ENCODE results near the gene PCOLCE2. TPM values are rescaled to one million over a fixed set of nuclear protein-coding genes. Genes with fewer than 3 reads are reported as not detected.

Gene PCOLCE2
- total RNA-seq, 3 donors from 2014 or later = 30.2 to 178 (median 36.0) TPM

DNA sequence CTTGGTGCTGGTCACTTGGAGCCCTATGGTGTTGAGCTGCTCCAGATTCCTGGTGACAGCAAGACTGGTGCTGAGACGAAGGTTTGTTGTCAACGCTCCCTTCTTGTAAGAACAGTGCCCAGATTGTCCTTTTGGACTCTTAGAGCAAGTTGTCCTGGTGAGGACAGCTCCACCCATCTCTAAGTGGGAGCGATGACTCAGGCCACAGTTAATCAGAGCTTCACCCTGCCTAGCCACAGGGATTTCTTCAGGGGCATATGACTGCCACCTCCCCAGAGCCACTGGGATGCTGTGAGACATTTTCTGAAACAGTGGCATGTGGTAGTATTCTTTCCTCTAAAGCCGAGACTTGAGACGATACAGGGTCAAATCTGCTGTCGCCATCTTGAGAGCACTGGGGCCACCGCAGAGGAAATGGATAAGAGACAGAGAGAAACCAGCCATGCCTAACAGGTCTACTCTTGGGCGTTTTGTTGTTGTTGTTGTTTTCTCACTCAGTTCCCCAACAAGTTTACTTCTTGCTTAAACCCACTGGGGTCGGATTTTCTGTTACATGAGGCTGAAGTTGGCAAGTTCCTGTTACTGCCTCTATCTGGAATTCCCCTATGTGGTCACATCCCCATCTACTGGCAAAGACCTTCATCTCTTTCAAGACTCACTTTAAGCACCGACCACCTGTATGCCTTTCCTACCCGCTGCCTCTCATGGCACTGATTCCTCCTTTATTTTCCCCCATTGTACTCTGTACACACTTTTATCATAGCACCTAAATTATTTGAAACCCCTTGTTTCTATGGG is 16.0 kb upstream of the PCOLCE2 start:
- Histone ChIP-seq H3K4me3 (no peak overlapping the region), H3K27me3 (peaks cover 0 to 5% of the 10 kb centered on the region in 2 donors), H3K4me1 (no peaks in the 10 kb centered on the region), H3K36me3 (no peaks in the 10 kb centered on the region), H3K9me3 (no peaks in the 10 kb centered on the region), H3K27ac (no peak overlapping the region)
- intact Hi-C loops (cut with DNase I; ENCODE audit: low total_unique reads) = no loop called here
- no peak for DNase-seq (ENCODE audit: low spot score in 2 of 2)
- no peak for TF ChIP-seq POLR2A (IDR thresholded peaks at IDR 0.05)
- TF ChIP-seq POLR2AphosphoS5 (IDR thresholded peaks at IDR 0.05) = no peak
- TF ChIP-seq, protein P1, sequence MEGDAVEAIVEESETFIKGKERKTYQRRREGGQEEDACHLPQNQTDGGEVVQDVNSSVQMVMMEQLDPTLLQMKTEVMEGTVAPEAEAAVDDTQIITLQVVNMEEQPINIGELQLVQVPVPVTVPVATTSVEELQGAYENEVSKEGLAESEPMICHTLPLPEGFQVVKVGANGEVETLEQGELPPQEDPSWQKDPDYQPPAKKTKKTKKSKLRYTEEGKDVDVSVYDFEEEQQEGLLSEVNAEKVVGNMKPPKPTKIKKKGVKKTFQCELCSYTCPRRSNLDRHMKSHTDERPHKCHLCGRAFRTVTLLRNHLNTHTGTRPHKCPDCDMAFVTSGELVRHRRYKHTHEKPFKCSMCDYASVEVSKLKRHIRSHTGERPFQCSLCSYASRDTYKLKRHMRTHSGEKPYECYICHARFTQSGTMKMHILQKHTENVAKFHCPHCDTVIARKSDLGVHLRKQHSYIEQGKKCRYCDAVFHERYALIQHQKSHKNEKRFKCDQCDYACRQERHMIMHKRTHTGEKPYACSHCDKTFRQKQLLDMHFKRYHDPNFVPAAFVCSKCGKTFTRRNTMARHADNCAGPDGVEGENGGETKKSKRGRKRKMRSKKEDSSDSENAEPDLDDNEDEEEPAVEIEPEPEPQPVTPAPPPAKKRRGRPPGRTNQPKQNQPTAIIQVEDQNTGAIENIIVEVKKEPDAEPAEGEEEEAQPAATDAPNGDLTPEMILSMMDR (IDR thresholded peaks at IDR 0.05) = no peak

GRCh38 chr3:142902356-142902755 is 13.5 kb upstream of the PCOLCE2 start:
- Histone ChIP-seq H3K27ac (no peak overlapping the region), H3K36me3 (no peaks in the 10 kb centered on the region), H3K4me3 (no peak overlapping the region), H3K4me1 (no peaks in the 10 kb centered on the region), H3K27me3 (no peaks in the 10 kb centered on the region), H3K9me3 (no peaks in the 10 kb centered on the region)
- intact Hi-C loops (cut with DNase I; ENCODE audit: low total_unique reads) = no loop called here
- no peak for DNase-seq (ENCODE audit: low spot score in 2 of 2)
- TF ChIP-seq, protein P1 (IDR thresholded peaks at IDR 0.05) = no peak
- TF ChIP-seq POLR2A (IDR thresholded peaks at IDR 0.05) (no peak), POLR2AphosphoS5 (IDR thresholded peaks at IDR 0.05) (no peak)

DNA sequence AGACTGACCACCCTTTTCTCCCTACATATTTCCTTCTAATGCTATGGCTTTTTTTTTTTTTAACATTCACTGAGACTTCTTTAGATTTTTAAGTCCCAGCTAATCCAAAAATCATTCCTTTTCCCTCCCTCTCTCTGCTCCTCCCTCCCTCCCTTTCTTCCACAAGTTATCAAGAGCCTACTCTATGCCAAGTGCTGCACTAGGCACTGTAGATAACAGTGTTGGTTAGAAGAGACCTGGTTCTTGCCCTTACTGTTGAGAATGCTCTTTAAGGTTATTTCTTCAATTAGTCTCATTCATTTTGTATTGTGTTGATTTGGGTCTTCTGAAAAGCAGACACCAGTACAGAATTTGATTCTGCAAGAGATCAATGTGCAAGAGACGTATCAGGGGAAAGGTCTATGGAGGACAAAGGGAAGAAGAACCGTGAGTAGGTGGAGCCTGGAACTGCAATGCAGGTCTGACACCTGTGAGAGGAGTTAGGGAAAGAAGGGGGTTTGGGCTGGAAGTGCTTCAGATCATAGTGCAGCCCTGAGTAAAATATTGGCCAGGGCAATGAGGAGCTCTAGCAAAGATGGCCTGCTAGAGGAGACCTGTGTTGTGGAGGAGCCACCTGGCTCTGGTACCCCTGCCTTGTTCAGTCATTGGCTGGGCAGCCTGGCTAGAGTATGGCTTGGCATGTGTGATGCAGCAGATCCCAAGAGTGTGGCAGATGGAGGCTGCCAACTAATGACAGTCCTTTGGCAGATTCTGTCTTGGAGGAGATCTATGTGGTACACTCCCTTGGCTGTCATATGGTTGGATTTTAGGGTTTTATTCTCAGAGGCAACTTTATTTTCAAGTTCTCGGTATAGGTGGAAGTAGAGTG is 9.7 kb upstream of the PCOLCE2 start:
- Histone ChIP-seq H3K9me3 (no peaks in the 10 kb centered on the region), H3K27ac (no peak overlapping the region), H3K4me1 (no peaks in the 10 kb centered on the region), H3K4me3 (no peak overlapping the region), H3K36me3 (no peaks in the 10 kb centered on the region), H3K27me3 (no peaks in the 10 kb centered on the region)
- DNase-seq (ENCODE audit: low spot score in 2 of 2) = no peak
- TF ChIP-seq POLR2A (IDR thresholded peaks at IDR 0.05) (no peak), POLR2AphosphoS5 (IDR thresholded peaks at IDR 0.05) (no peak)
- TF ChIP-seq, protein P1 (IDR thresholded peaks at IDR 0.05) = no peak
- intact Hi-C loops (cut with DNase I; ENCODE audit: low total_unique reads) = no loop called here

DNA sequence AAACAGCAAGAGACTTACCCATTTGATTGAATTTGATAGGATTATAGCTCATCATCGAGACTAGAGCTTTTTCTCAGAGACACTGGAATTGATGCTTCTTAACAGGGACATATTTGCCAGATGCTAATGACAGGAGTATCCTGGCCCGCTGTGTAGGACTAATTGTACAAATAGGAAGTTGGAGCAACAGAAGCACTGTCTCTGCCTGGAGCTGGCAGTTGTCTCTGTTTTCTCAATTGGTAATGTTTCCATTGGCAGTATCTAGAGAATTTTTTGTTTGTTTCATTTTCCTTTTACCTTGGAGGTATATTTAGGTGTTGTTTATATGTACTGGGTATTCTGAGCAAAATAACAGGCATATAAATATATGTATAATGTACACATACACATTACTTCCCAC is 8.9 kb upstream of the PCOLCE2 start:
- intact Hi-C loops (cut with DNase I; ENCODE audit: low total_unique reads) = no loop called here
- Histone ChIP-seq H3K4me3 (no peak overlapping the region), H3K36me3 (no peaks in the 10 kb centered on the region), H3K9me3 (no peaks in the 10 kb centered on the region), H3K27ac (no peak overlapping the region), H3K27me3 (no peaks in the 10 kb centered on the region), H3K4me1 (no peaks in the 10 kb centered on the region)
- no peak for DNase-seq (ENCODE audit: low spot score in 2 of 2)
- TF ChIP-seq, protein P1 (IDR thresholded peaks at IDR 0.05) = no peak
- no peak for TF ChIP-seq POLR2AphosphoS5 (IDR thresholded peaks at IDR 0.05)
- TF ChIP-seq POLR2A (IDR thresholded peaks at IDR 0.05) = no peak

DNA sequence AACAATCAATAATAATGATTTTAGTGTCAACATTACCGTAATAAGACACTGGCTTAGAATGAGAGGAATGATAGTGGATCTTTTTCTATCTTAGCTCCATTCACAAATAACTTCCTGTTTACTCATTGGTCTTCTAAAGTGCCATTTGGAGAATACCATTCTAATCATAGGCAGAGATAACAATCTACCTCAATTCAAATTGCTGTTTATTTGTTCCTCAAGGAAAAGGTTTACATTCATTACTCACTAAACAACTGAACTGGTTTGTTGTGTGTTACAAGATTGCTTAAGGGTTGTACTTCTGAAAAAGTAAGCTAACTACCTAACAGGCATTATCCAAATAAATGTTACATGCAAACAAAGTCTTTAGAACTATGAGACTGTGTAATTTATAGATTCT is 8.1 kb upstream of the PCOLCE2 start:
- no peak overlapping the region for H3K27ac ChIP-seq

More for the DNA sequence above, 8.1 kb upstream of the PCOLCE2 start:
- Histone ChIP-seq H3K27me3 (no peaks in the 10 kb centered on the region), H3K4me3 (no peak overlapping the region), H3K4me1 (no peaks in the 10 kb centered on the region), H3K36me3 (no peaks in the 10 kb centered on the region), H3K9me3 (no peaks in the 10 kb centered on the region)
- intact Hi-C loops (cut with DNase I; ENCODE audit: low total_unique reads) = no loop called here
- TF ChIP-seq POLR2AphosphoS5 (IDR thresholded peaks at IDR 0.05) = no peak
- TF ChIP-seq, protein P1 (IDR thresholded peaks at IDR 0.05) = no peak
- TF ChIP-seq POLR2A (IDR thresholded peaks at IDR 0.05) = no peak
- no peak for DNase-seq (ENCODE audit: low spot score in 2 of 2)

Data from breast epithelium (tissue), 4 donors.